Measurements from ENCODE around the gene KIF1B.

The KIF1B gene

GRCh38 chr1:10272274-10272673 lies 61.9 kb downstream of the KIF1B start:
- no peak for DNase-seq

GRCh38 chr1:10278880-10279279 lies 68.5 kb downstream of the KIF1B start:
- no peak for DNase-seq

GRCh38 chr1:10280439-10281350 lies 70.3 kb downstream of the KIF1B start:
- DNase-seq: no peak

- DNase-seq: peak in 1 of 51 donors; percentile 23
Observed at GRCh38 chr1:10283318-10283984, 73.1 kb downstream of the KIF1B start.

- DNase-seq: no peak
Observed at GRCh38 chr1:10286244-10286643, 75.9 kb downstream of the KIF1B start.

GRCh38 chr1:10287023-10287645 lies 76.8 kb downstream of the KIF1B start:
- DNase-seq: no peak

- DNase-seq: peak in 4 of 51 donors; percentile 13 to 28 (median 16)
Observed at GRCh38 chr1:10288029-10288615, 77.8 kb downstream of the KIF1B start.

GRCh38 chr1:10291705-10292104 lies 81.3 kb downstream of the KIF1B start:
- no peak for DNase-seq

- DNase-seq: no peak
Observed at GRCh38 chr1:10292188-10292587, 81.8 kb downstream of the KIF1B start.

GRCh38 chr1:10295481-10296085 lies 85.2 kb downstream of the KIF1B start:
- peak in 39 of 51 donors; percentile 9 to 83 (median 49) for DNase-seq

GRCh38 chr1:10299151-10299550 lies 88.8 kb downstream of the KIF1B start:
- DNase-seq: no peak

- DNase-seq: no peak
Observed at GRCh38 chr1:10302416-10302815, 92.0 kb downstream of the KIF1B start.

GRCh38 chr1:10304295-10304694 lies 93.9 kb downstream of the KIF1B start:
- DNase-seq: no peak

- no peak for DNase-seq
Observed at GRCh38 chr1:10306435-10306834, 96.1 kb downstream of the KIF1B start.

- DNase-seq: no peak
Observed at GRCh38 chr1:10308001-10308400, 97.6 kb downstream of the KIF1B start.

- DNase-seq: no peak
Observed at GRCh38 chr1:10309243-10310011, 99.1 kb downstream of the KIF1B start.

- no peak for DNase-seq
Observed at GRCh38 chr1:10316752-10317151, 106.4 kb downstream of the KIF1B start.

- DNase-seq: no peak
Observed at GRCh38 chr1:10319750-10320149, 109.4 kb downstream of the KIF1B start.

- no peak for DNase-seq
Observed at GRCh38 chr1:10320336-10320735, 110.0 kb downstream of the KIF1B start.

- DNase-seq: no peak
Observed at GRCh38 chr1:10322821-10323220, 112.5 kb downstream of the KIF1B start.

GRCh38 chr1:10324627-10325026 lies 114.3 kb downstream of the KIF1B start:
- DNase-seq: no peak

All from hypothalamus (tissue), 51 donors.